Endothelial cell of umbilical vein (primary cell): ENCODE results near the gene SMARCA4. TPM values are rescaled to one million over a fixed set of nuclear protein-coding genes. Genes with fewer than 3 reads are reported as not detected.

Experiments
- BruUV-seq: library from RNA; stranded (reverse); fragments of 400-500 nt; replicated peaks from 2 replicates; lab custom pipeline; 2021; lab: Mats Ljungman, UMichigan
- CTCF ChIA-PET: fragments of 300-600, 350-600 bp; sonication (Branson Sonifier 250); formaldehyde crosslinking; loops from one replicate; lab custom pipeline; 2021; ENCODE audit warnings: antibody characterized with exemption, inconsistent platforms; lab: Charles Lee
- POLR2A ChIA-PET: fragments of 300-600, 350-600 bp; sonication (Branson Sonifier 250); formaldehyde crosslinking; loops from one replicate; lab custom pipeline; 2021; ENCODE audit warnings: antibody characterized with exemption, inconsistent platforms; lab: Charles Lee
- DNase-seq: peaks from one replicate; pipeline ENCODE4 v3.0.0-alpha.2; 2011; ENCODE audit warnings: low read depth, low spot score
- FAIRE-seq: peaks from 2 replicates; lab custom pipeline; 2011; peaks lifted over from hg19 to GRCh38; lab: Jason Lieb, UNC
- H2AFZ ChIP-seq: 2 replicates; pipeline ENCODE4 v1.6.0; 2012; ENCODE audit warnings: low read depth, low read length, control low read depth, inconsistent platforms
- H3K27ac ChIP-seq: 2 replicates; pipeline ENCODE4 v1.5.1; 2011; ENCODE audit warnings: low read depth, mild to moderate bottlenecking, control low read depth, low read length, moderate library complexity; ENCODE audit not compliant: insufficient read depth
- H3K27me3 ChIP-seq, 2 experiments: 2 replicates each; pipeline versions ENCODE4 v1.6.0 to v1.6.1; 2011; ENCODE audit warnings: low read length in 2 of 2, mixed read lengths in 1 of 2; ENCODE audit not compliant: control insufficient read depth in 2 of 2, insufficient read depth in 2 of 2
- H3K36me3 ChIP-seq, 2 experiments: 2 replicates in 1 of 2; 3 replicates in 1 of 2; pipeline ENCODE4 v1.5.1; 2011; ENCODE audit warnings: low read length in 2 of 2, mild to moderate bottlenecking in 1 of 2, moderate library complexity in 1 of 2; ENCODE audit not compliant: control insufficient read depth in 2 of 2, insufficient read depth in 2 of 2; ENCODE audit errors: extremely low read depth in 1 of 2
- H3K4me1 ChIP-seq: 3 replicates; pipeline ENCODE4 v1.5.1; 2011; ENCODE audit warnings: mild to moderate bottlenecking, low read length; ENCODE audit not compliant: control insufficient read depth, insufficient read depth; ENCODE audit errors: extremely low read depth
- H3K4me2 ChIP-seq: 2 replicates; pipeline ENCODE4 v1.6.1; 2011; ENCODE audit warnings: low read length, control low read depth, mixed read lengths; ENCODE audit not compliant: insufficient read depth
- H3K4me3 ChIP-seq, 3 experiments: fragments of 200-600 bp in 1 of 3; sonication (generic), shearing (Covaris generic) in 1 of 3; replicated peaks in 1 of 3; 2 replicates each; pipeline ENCODE4 v1.5.1; 2011 to 2016; ENCODE audit warnings: control low read depth in 3 of 3, low read length in 3 of 3, mild to moderate bottlenecking in 2 of 3, inconsistent platforms in 1 of 3, low read depth in 1 of 3, moderate library complexity in 1 of 3; ENCODE audit not compliant: insufficient read depth in 1 of 3
- H3K79me2 ChIP-seq: 2 replicates; pipeline ENCODE4 v1.6.0; 2012; ENCODE audit warnings: low read length, inconsistent platforms; ENCODE audit not compliant: control insufficient read depth, insufficient read depth
- H3K9ac ChIP-seq: replicated peaks from 2 replicates; pipeline ENCODE3; 2011; ENCODE audit warnings: low read length, control low read depth; ENCODE audit not compliant: insufficient read depth; ENCODE audit errors: extremely low read depth
- H3K9me1 ChIP-seq: replicated peaks from 3 replicates; pipeline ENCODE4 v1.6.0; 2011; ENCODE audit warnings: mild to moderate bottlenecking, low read length; ENCODE audit not compliant: control insufficient read depth, insufficient read depth; ENCODE audit errors: extremely low read depth
- H3K9me3 ChIP-seq: replicated peaks from 2 replicates; pipeline ENCODE4 v1.5.1; 2012; ENCODE audit warnings: low read length, inconsistent platforms; ENCODE audit not compliant: control insufficient read depth, insufficient read depth
- H4K20me1 ChIP-seq: replicated peaks from 2 replicates; pipeline ENCODE3; 2011; ENCODE audit warnings: mild to moderate bottlenecking, low read length; ENCODE audit not compliant: control insufficient read depth, insufficient read depth; ENCODE audit errors: extremely low read depth
- CTCF ChIP-seq, 2 donors: IDR thresholded peaks; 1 replicate in 1 of 2; 2 replicates in 1 of 2; pipeline ENCODE4 v1.5.1; 2011; ENCODE audit warnings: low read length in 2 of 2, mild to moderate bottlenecking in 2 of 2, moderate library complexity in 2 of 2, control low read depth in 1 of 2, inconsistent platforms in 1 of 2, low read depth in 1 of 2; ENCODE audit not compliant: insufficient read depth in 1 of 2; ENCODE audit errors: extremely low read depth in 1 of 2
- EZH2 ChIP-seq: IDR thresholded peaks from 2 replicates; pipeline ENCODE4 v1.6.1; 2012; ENCODE audit warnings: borderline replicate concordance, low read depth, mild to moderate bottlenecking, moderate library complexity, low read length, inconsistent platforms; ENCODE audit not compliant: severe bottlenecking
- FOS ChIP-seq: IDR thresholded peaks from 2 replicates; pipeline ENCODE4 v1.6.1; 2011; ENCODE audit warnings: mild to moderate bottlenecking, low read length, moderate library complexity, borderline replicate concordance; ENCODE audit not compliant: insufficient read depth
- GATA2 ChIP-seq: IDR thresholded peaks from 2 replicates; pipeline ENCODE4 v1.7.0; 2011; ENCODE audit warnings: low read depth, mild to moderate bottlenecking, moderate library complexity, mixed read lengths, low read length; ENCODE audit not compliant: insufficient read length, insufficient read depth
- JUN ChIP-seq: IDR thresholded peaks from 2 replicates; pipeline ENCODE4 v1.6.1; 2011; ENCODE audit warnings: borderline replicate concordance, low read depth; ENCODE audit not compliant: insufficient read length, insufficient read depth
- MAX ChIP-seq: IDR thresholded peaks from 2 replicates; pipeline ENCODE4 v1.6.1; 2011; ENCODE audit not compliant: insufficient read depth, insufficient read length
- MYC ChIP-seq: IDR thresholded peaks from one replicate; pipeline ENCODE4 v1.6.1; 2011; ENCODE audit warnings: mild to moderate bottlenecking, low read depth, low read length
- POLR2A ChIP-seq: IDR thresholded peaks from 2 replicates; pipeline ENCODE4 v1.6.1; 2012; ENCODE audit warnings: low read depth, mild to moderate bottlenecking, control low read depth, low read length
- POLR2AphosphoS5 ChIP-seq: IDR thresholded peaks from 2 replicates; pipeline ENCODE4 v1.6.1; 2012; ENCODE audit warnings: low read depth, mild to moderate bottlenecking, control low read depth, low read length, moderate library complexity; ENCODE audit not compliant: insufficient read depth
- dilution Hi-C: fragments of 300-500 bp; cut with MboI; formaldehyde crosslinking; loops from one replicate; pipeline ENCODE4 v1.15.0; 2019; ENCODE audit warnings: low sequenced_read_pairs; ENCODE audit not compliant: extremely low pct_ligation_motif_present
- intact Hi-C: fragments of 100-400 bp; cut with micrococcal nuclease; formaldehyde crosslinking; loops from one replicate; pipeline ENCODE4 v1.10.0; 2022
- polyA plus RNA-seq, 4 experiments: library from polyadenylated mRNA; depleted of rRNA in 3 of 4; stranded (reverse) in 3 of 4; unstranded in 1 of 4; fragments of >200 nt; gene quantifications; 2 replicates each; pipeline versions ENCODE4 v1.2.1 to v1.2.3, GENCODE V29; 2011 to 2012; ENCODE audit warnings: missing spikeins in 1 of 4
- total RNA-seq: library from RNA; stranded (reverse); gene quantifications from 2 replicates; pipeline ENCODE4 v1.2.3, GENCODE V29; 2021

SMARCA4 gene
- total and polyA plus RNA-seq, 2 donors (not counting 3 experiments of a cell fraction or from before 2014, with no cell fraction given): 65.0 to 177 TPM

GRCh38 chr19:10952809-10953208, 8.0 kb upstream of the SMARCA4 start:
- no peaks in the 10 kb centered on the region for H4K20me1 ChIP-seq
- POLR2A ChIA-PET: no interaction called here
- H3K4me1 ChIP-seq: no peaks in the 10 kb centered on the region
- intact Hi-C loops: no loop called here
- no peak overlapping the region for H3K4me3 ChIP-seq
- dilution Hi-C loops: no loop called here
- CTCF ChIA-PET: interaction anchor here (0.9 kb wide), 2 partner anchors 11 to 16 kb away, joined by 3 to 4 read pairs; no protein-coding TSS in a partner anchor
- FAIRE-seq: no peak
- TF ChIP-seq EZH2 (no peak), CTCF (IDR thresholded peaks at IDR 0.05; ENCODE audit: extremely low read depth in 1 of 2, insufficient read depth in 1 of 2, low read depth in 1 of 2, low read length in 2 of 2) (no peak), POLR2A (no peak), FOS (no peak), MYC (no peak), GATA2 (no peak), POLR2AphosphoS5 (no peak), JUN (no peak), MAX (no peak)
- no peaks in the 10 kb centered on the region for H3K9me1 ChIP-seq
- DNase-seq: no peak
- no peaks in the 10 kb centered on the region for H3K36me3 ChIP-seq
- H3K27ac ChIP-seq: no peak overlapping the region
- H3K9ac ChIP-seq: no peak overlapping the region
- BruUV-seq: no TSS peak
- no peak overlapping the region for H2AFZ ChIP-seq
- H3K9me3 ChIP-seq: no peaks in the 10 kb centered on the region
- H3K79me2 ChIP-seq: no peaks in the 10 kb centered on the region
- no peak overlapping the region for H3K4me2 ChIP-seq
- no peaks in the 10 kb centered on the region for H3K27me3 ChIP-seq
